GM21786 (cell line): ENCODE measurements around the gene VWF.

ENCODE experiments used
- ATAC-seq: cut with Tn5 transposase; IDR thresholded peaks from one replicate; pipeline ENCODE4 v1.9.1; 2021; ENCODE audit not compliant: unreplicated experiment

VWF gene

DNA sequence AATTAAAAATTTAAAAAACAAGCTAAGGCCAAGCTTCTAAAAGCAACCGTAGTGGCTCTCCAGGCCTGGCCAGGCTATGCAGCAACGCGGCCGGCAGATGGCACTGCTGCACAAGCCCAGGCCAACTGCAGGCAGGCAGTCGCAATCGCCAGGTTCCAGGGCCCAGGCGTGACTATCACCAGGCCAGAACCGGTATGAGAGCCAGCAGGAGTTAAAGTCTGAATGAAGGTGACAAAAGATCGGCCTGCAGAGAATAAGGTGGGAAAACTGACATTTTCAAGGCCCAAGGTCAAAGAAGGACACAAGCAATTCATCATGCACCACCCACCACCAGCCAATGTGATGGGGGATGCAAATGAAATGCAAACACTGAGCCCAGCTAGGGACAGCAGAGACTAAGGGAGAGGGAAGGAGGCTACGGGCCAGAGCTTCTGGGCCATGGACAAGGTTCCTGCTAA, 135.8 kb downstream of the VWF start:
- ATAC-seq: no peak

DNA sequence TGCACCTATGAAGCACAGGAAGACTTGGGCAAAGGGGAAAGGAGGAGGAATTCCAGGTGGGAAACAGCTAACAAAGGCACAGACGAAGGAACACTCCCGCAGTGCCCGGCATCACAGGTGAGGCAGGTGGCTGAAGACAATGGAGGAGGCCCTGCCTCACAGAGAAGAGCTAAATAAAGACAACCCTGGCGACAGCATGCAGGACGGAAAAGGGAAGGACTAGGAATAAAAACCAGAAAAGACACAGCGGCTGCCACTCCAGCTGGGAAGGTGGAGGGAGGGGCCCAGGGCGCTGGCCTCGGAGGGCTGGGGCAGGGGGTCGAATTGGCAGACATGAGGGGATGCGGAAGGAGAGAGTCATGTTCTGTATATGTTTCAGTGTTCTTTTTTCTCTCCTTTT, 136.4 kb downstream of the VWF start:
- ATAC-seq: no peak

DNA sequence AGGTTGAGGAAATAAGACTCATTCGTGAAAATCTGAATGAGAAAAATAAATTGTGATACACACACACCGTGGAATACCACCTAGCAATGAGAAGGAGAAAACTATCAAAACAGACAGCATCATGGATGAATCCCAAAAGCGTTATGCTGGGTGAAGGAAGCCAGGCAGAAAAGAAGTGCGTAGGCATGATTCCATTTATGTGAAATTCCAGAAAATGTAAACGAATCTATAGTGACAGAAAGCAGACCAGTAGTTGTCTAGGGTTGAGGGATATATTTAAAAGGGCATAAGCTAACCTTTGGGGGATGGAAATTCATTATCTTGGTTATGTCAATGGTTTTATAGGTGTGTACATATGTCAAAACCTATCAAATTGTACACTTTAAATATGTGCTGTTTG, 136.9 kb downstream of the VWF start:
- ATAC-seq: no peak

DNA sequence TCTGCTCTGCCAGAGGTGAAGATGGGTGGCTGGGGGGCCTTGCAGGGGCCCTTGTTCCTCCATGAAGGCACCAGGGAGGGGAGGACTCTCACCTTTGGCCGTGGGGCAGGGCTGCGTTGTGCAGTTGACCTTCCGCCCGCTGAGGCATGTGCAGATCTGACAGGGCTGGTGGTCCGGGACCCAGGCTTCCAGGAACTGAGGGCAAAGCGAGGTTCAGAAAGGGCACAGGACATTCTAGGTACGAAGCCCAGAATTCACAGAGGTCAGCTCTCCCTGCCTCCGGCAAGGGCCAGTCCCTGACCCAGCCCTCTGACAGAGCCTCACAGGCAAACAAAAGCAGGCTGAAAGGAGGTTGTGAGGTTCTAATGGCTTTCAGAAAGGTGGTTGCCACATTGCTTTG, 139.0 kb downstream of the VWF start:
- ATAC-seq: no peak

DNA sequence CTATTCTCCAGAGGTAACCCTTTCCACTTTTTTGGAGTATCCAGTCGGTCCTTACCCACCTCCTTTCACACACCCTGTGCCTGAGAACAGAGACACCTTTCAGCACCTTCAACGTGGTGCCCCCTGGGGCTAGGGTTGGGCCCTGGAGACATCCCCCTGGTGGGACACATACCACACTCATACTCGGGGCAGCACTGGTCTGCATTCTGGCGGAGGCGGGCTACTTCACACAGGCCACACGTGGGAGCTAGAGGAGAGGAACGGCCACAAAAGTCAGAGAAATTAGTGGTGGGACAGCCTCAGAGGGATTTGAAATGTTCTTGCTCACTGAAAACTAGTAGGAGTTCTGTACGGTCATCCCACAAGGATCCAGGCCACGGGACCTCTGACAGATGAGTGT, 139.6 kb downstream of the VWF start:
- no peak for ATAC-seq

DNA sequence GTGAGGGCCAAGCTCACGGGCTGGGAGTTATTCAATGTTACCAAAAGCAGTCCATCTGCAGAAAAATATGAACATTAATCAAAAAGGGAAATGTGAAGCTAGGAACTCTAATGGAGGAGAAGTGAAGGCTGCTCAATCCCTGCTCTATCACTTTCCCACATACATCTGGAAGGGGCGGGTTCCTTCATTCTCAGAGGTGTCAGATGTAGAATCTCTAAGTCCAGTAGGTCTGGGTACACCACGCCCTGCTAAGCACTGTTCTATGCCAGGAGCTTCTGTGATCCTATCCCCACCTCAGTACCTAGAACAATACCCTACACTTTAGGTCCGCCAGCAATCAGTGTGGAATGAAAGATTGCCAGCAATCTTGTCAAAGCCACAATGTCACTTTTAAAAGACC, 142.4 kb downstream of the VWF start:
- ATAC-seq: no peak

DNA sequence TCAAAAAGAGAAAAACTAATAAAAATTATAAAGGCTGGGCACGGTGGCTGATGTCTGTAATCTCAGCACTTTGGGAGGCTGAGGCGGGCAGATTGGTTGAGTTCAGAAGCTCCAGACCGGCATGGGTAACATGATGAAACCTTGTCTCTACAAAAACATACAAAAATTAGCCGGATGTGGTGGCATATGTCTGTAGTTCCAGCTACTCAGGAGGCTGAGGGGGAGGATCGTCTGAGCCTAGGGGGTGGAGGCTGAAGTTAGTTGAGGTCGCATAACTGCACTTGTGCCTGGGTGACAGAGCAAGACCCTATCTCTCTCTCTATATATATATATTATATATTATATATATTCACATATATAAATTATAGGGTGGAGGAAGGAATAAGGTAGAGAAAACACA, 146.9 kb downstream of the VWF start:
- ATAC-seq: no peak

DNA sequence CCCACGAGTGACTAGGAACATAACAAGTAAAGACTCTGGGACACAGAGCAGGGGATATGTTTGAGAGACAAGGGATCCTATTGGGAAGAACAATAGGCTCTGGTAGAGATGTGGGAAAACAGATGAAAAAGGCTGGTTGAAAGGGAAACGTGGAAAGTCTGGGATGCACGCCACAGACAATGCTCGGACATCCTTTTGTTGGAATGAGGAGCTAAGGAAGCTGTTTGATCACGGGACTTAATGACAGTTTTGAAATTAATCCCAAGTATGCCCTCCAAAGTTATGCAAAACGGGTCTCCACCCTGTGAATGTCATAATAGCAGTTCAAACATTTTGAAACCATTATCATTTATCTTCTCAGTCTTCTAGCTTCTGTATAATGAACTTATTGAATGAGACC, 147.8 kb downstream of the VWF start:
- ATAC-seq: no peak

DNA sequence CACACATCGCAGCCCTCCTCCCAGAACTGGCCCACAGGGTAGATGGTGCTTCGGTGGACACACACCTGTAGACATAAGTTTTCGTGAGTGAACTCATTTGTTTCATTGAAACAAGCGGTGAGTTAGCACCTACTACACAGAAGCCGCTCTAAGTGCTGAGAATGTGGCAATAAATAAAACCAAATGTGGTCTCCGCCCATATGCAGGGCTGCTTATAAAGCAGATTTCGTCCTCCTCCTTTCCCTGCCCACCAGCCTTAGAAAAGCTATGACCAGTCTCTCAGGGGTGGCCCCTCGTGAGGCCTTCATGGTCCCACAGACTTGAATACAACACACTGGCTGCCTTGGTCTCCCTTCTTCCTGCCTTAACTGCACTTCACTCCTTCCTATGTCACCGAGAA, 148.3 kb downstream of the VWF start:
- no peak for ATAC-seq

DNA sequence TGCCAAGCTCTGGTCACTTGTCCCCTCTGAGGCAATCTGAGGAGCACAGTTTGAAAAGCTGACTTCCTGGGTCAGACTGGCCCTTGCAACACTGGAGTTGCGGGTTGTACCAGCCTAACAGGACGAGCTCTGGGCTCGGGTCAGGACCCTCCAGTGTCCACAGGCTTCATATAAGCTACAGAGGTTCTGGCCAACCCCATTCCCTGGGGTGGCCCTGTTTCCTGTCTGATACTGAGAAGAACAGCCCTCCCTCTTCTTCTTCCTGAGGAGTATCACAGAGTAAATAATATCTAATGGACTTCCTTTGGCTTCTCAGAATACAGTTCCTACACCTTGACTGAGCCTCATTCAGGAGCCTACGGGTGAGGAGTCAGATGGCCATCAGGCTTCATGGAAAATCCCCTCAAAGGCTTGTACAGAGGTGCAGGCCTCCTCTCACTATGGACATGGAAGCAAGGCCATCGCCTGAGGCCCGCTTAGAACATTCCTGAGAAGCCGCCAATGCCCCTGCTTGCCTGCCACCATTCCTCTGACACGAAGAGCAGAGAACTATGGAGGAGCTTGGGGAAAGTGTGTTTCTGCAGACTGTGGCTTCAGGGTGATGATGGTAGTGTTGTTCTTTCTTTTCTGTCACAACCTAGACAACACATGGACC, 150.9 kb downstream of the VWF start:
- ATAC-seq: no peak

DNA sequence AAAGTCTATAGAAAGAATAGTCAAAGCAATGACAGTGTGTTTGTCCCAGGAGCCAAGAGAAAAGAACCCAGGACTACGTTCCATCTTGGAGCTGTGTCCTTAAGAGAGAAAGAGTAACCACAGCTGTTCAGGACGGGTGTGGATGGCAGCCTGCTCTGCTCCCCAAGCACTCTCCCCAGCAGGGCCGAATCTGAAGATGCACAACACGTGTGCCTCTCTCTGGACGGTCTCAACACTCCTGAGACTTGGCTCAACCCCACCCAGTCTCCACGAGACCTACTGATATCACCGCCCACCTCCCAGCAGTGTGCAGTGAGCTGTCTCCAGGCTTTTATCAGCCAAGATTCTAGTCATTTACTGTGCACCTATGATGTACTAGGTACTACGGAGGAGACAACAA, 152.1 kb downstream of the VWF start:
- no peak for ATAC-seq

DNA sequence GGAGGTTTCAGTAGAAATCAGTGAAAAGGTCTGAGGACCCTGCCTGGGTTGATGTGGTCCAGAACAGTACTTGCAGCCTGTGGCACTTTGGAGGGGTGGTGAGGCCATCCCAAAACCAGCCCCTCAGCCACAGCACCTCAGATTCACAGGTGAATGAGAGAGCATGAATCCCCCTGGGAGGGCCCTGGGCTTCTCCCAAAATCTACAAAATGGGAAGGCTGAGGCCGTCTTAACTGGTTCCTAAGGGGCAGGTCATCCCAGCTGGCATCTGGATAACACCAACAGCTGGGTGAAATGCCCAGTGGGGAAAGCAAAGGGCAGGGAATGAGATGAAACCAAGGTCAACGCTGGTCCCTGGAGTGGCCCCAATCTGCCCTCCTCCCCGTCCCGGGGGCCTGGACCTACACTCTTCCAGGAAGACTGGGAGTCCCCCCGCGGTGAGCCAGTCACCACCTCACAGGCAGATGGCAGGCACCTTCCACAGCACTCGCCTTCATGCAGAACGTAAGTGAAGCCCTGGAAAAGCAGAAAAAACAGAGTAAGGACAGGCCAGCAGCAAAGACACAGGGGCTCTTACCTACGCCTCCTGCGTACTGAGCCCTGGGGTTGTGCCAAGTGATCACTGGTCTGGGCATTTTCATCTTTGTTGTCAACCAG, 153.1 kb downstream of the VWF start:
- ATAC-seq: no peak

DNA sequence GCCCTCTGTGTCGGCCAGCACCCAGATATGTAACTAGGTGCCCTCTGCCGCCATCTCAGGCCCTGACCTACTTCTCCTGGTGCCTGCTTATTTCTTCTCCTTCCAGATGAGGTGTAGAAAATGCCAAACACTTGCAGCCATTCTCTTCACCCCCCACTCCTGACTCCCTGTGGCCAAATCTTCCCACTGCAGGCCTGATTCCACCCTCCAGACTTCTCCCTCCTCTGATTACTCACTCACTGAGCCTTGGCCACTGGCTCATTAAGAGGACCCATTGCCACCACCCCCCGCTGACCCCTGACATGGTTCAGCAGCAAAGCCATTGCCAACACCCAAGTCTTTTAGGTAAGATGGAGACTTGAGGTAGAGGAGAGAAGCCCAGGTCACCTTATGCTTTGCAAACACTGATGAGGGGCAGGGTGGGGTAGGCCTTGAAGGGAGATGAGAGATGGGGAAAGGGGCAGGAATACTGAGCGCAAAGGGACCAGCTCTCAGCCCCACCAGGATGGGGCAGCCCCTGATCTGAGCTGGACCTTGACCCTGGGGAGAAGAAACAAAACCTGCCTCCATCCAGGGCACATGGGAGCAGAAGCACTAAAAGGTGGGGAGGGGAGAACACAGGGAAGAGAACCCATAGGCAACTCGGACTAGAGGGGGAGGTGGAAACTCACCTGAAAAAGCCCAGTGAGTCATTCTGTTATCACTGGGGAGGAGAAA, 154.3 kb downstream of the VWF start:
- no peak for ATAC-seq

DNA sequence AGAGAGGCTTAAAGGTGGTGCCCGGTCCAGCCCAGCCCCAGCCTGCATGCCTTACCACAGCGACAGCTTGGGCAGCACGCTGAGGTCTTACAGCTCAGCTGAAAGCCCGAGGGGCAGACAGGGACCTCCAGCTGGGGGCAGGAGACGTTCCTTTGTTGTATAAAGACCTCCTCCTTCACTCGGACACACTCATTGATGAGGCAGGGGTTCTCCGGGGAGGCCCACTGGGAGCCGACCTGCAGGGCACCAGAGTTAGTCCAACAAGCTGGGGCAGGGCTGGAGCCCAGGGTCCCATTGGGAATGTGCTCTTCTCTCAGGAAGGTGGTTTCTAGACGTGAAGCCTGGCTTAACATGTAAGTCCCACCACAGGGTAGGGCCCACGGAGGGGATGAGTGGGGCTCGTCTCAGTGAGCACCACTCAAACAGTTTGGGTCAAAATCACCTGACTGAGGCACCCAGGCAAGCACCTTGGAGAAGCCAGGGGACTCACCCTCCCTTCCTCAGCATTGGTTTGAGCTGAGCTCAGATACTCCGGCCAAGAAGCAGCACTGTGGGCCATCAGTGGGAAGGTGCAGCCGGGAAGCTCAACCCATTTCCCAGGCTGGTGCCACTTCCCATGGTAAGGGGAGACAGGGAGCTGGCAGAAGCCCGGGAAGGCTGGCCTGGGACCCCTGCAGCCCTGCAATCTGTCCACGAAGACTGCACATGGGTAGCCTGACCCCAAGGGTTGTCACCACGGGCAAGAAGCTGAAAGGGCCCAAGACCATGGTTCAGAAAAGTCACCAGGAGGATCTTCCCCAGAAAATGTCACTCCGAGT, 155.1 kb downstream of the VWF start:
- ATAC-seq: no peak

DNA sequence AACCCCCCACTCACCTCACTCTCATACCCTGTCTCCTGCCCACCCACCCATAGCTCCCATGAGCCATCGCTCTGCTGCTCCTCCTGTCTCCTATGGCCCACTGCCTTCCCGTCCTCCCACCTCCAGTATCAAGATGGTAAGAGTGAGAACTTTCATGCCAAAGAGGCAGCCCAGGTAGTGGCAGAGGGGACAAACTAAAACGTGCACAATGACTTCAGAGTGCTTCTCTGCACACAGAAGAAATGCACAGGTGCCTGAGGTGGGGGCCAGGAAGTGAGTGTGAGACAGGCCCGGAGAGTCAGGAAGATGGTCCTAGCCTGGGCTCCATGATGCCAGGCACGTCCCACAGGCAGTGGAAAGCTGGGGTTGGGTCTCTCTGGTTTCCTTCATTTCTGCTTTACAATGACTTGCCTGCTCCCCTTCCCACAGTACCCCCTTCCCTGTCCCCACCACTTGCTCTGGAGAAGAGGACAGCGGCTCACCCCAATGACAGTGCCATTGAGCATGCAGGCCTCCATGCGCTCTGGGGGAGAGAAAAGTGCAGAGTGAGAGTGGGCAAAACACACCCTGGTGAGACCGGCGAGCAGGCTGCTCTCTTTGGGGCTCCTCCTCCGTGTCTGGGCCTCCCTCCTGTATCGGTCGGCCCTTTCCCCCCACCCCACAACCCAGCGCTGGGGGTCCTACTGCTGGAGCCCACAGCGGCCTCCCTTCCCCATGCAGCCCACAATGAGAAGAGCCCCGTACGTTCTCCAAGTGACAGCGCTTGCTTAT, 156.6 kb downstream of the VWF start:
- no peak for ATAC-seq

DNA sequence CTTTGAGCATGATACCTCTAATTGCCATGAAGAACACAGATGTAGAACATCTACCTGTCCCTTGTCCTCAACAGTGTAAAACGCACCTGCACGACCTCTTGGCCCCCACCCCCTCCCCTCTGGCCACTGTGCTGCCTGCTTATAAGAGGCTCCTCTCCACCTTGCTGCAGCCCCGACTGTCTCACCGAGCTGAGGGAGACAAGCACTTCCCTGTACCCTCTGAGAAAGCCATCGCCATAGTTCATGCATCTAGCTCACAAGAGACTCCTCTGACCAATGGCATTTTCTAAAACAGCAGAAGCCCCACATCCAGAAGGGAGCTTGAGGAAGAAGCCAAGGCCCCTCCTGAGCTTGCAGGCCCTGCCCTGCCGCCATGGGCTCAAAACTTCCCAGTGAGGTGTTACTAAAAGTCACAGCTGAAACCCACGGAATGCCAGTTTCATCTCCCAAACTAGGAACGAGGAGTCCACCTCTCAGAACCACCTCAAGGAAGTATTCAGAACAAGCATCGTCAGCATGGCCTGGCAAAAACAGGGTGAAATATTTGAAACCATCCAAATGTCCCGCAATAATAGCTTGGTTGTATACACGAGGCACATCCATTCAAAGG, 157.9 kb downstream of the VWF start:
- no peak for ATAC-seq

DNA sequence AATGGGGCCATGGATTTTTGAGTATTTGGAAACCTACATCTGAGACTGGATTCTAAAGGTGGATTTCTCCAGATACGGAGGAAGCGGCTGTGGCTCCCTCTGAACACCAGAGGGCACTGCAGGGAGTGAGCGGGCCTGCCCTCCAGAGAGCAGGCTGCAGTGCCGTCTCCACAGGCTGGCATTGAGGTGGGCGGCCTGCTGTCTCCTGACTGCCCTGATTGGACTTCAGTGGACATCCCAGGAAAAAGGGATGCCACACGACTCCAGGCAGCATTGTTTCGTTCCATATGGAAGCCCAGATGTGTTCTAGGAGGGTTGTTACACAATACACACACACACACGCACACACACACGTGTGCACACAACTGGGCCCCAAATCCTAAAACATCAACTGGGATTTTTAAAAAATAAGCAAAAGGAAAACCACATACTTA, 158.5 kb downstream of the VWF start:
- no peak for ATAC-seq

DNA sequence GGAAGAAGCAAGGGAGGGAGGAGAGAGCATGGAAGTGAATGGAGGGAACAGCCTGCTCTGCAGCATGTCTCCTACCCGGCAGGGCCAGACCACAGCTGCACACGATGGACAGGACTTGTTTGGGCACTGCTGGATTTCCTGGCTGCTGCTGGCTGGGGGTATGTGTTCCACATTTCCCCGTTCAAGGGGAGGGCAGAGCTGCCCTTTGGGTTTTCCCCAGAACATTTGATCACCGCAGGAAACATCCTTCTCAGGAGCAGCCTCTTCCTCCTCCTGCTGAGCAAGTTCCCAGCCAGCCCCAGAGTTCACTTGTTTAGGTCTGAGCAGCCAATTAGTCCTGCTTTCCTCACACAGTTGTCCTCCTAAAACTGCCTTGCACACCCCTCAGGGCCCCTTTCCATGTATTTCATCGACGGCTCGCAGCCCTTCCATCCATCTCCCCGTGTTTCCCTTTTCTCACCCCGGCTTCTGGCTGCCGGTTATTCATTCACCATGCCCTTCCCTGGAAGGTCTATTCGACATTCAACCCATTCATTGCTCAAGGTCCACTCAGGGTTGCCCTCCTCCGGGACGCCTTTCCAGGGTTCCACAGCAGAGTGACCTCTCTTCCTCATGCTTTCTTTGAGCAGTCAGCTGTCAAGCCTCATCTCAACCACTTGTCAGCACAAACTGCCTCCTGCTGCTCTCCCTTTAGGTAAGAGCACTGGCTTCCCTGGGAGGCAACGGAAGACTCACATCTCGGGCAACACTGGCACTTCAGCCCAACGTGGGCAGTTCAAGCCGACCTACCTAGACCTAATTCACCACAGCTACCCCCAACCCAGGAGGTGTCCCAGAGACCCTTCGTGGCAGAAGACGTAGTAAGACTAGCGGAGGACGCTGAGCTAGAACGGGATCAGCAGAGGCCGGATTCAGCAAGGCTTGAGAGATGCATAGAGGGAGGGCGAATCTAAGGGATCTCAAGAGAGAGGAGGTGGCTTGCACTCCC, 159.3 kb downstream of the VWF start:
- ATAC-seq: no peak

DNA sequence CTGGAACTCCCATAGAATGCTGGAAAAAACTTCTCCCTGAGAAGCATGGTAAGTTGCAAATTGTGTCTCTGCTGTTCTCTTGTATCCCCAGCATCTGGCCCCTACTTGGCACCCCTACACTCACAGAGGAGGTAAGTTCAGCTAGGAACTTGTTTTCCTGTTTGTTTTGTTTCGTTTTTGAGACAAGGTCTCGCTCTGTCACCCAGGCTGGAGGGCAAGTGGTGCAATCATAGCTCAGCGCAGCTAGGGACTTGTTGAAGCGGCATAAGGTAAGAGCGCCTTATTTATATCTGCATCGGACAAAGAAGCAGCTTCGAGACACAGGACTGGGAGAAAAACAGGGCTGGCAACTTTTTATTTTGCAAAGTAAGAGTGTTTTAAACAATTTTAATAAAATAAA, 161.0 kb downstream of the VWF start:
- ATAC-seq: no peak
